Stomach (tissue), 4 donors: Measurements from ENCODE around the gene FIGNL1.

Experiments used
- EP300 ChIP-seq: sonication (generic); formaldehyde crosslinking; IDR thresholded peaks from one replicate; pipeline ENCODE4 v1.6.1; 2017; ENCODE audit warnings: antibody characterized with exemption
- POLR2A ChIP-seq, 4 donors: fragments of 450-650 bp; IDR thresholded peaks; one replicate each; pipeline ENCODE4 v1.6.1; 2016; ENCODE audit warnings: antibody characterized with exemption in 4 of 4, control low read depth in 2 of 4, mild to moderate bottlenecking in 1 of 4, moderate library complexity in 1 of 4
- POLR2AphosphoS5 ChIP-seq, 3 donors: sonication (generic); formaldehyde crosslinking; IDR thresholded peaks; one replicate each; pipeline ENCODE4 v1.6.1; 2016; ENCODE audit warnings: antibody characterized with exemption in 3 of 3
- TF ChIP-seq, protein P1 (sequence below), 7 experiments: fragments of 450-650 bp in 4 of 7; fragments of 200-600 bp in 3 of 7; sonication (generic) in 3 of 7; IDR thresholded peaks; one replicate each; pipeline ENCODE4 v1.5.1; 2016 to 2019; ENCODE audit warnings: antibody characterized with exemption in 7 of 7, control low read depth in 2 of 7, mild to moderate bottlenecking in 1 of 7

DNA sequence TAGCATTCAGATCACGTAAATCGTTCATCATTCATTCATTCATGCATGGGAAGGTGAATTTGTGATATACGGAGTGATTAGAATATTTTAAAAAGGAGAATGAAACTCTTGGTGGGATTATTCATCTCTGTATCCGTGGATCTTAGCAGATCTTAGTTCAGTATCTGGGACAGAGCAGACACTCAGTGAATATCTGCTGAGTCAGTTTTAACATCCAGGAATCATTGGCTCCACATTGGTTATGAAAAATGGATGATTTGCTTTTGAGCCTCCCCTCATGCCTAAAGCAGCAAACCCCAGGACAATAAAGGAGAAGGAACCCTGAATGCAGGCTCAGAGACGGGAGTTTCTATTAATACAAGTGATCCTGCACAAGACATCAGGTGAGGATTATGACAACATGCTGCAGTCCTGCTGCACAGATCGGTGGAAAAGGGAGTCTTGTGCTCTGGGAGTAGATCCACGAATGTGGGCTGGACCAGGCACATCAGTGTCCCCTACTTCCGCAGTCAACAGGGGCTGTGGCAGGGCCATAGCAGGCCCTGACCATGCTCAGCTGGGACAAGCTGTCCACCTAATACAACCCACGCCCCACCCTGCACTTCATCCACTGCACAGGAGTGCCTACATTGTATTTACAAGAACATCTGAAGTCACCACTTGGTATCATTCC lies 26.9 kb upstream of the FIGNL1 start:
- TF ChIP-seq POLR2AphosphoS5 (IDR thresholded peaks at IDR 0.05): no peak
- no peak for TF ChIP-seq POLR2A (IDR thresholded peaks at IDR 0.05)
- TF ChIP-seq EP300: no peak
- TF ChIP-seq, protein P1, sequence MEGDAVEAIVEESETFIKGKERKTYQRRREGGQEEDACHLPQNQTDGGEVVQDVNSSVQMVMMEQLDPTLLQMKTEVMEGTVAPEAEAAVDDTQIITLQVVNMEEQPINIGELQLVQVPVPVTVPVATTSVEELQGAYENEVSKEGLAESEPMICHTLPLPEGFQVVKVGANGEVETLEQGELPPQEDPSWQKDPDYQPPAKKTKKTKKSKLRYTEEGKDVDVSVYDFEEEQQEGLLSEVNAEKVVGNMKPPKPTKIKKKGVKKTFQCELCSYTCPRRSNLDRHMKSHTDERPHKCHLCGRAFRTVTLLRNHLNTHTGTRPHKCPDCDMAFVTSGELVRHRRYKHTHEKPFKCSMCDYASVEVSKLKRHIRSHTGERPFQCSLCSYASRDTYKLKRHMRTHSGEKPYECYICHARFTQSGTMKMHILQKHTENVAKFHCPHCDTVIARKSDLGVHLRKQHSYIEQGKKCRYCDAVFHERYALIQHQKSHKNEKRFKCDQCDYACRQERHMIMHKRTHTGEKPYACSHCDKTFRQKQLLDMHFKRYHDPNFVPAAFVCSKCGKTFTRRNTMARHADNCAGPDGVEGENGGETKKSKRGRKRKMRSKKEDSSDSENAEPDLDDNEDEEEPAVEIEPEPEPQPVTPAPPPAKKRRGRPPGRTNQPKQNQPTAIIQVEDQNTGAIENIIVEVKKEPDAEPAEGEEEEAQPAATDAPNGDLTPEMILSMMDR (IDR thresholded peaks at IDR 0.05): no peak
